Astrocyte of the cerebellum (primary cell): Measurements from ENCODE around the gene KRT7.
"Not testable (repeated sequence)": the region's sequence is repeated elsewhere in the genome, so short reads cannot be mapped to it uniquely, and the experiment has no call there.

Experiments
- DNase-seq: peaks from one replicate; pipeline ENCODE4 v3.0.0-alpha.2; 2011; ENCODE audit warnings: low read depth
- H3K4me3 ChIP-seq: 2 replicates; pipeline ENCODE4 v1.5.1; 2011; ENCODE audit warnings: mild to moderate bottlenecking, low read depth, low read length, moderate library complexity
- in situ Hi-C: cut with HindIII; loops from 2 replicates; pipeline ENCODE4 v1.10.0; 2017; ENCODE audit warnings: low sequenced_read_pairs
- TF ChIP-seq, protein P1 (sequence below): IDR thresholded peaks from 2 replicates; pipeline ENCODE4 v1.5.1; 2012; ENCODE audit warnings: low read length, low read depth, moderate library complexity, mild to moderate bottlenecking; ENCODE audit errors: missing control alignments

KRT7 gene

DNA sequence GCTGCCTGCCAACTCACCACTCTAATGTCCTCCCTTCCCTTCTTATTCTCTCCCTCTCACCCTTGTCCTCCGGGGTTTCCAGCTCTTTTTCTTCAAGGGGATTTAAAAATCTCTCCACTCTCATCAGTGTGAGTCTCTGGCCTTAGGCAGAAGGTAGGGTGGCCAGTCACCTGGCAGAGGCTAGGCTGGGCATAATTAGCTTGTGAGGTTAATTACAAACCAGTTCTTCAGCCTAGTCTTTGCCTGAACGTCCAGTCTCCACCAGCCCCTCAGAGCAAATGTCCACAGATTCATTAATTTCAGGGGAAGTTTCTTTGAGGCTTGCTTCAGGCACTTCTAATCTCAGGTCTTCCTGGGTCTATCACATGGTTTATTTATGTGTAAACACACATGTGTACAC, 6.7 kb downstream of the KRT7 start:
- H3K4me3 ChIP-seq = no peak overlapping the region
- DNase-seq = no peak
- TF ChIP-seq, protein P1, sequence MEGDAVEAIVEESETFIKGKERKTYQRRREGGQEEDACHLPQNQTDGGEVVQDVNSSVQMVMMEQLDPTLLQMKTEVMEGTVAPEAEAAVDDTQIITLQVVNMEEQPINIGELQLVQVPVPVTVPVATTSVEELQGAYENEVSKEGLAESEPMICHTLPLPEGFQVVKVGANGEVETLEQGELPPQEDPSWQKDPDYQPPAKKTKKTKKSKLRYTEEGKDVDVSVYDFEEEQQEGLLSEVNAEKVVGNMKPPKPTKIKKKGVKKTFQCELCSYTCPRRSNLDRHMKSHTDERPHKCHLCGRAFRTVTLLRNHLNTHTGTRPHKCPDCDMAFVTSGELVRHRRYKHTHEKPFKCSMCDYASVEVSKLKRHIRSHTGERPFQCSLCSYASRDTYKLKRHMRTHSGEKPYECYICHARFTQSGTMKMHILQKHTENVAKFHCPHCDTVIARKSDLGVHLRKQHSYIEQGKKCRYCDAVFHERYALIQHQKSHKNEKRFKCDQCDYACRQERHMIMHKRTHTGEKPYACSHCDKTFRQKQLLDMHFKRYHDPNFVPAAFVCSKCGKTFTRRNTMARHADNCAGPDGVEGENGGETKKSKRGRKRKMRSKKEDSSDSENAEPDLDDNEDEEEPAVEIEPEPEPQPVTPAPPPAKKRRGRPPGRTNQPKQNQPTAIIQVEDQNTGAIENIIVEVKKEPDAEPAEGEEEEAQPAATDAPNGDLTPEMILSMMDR = no peak
- in situ Hi-C loops = no loop called here

DNA sequence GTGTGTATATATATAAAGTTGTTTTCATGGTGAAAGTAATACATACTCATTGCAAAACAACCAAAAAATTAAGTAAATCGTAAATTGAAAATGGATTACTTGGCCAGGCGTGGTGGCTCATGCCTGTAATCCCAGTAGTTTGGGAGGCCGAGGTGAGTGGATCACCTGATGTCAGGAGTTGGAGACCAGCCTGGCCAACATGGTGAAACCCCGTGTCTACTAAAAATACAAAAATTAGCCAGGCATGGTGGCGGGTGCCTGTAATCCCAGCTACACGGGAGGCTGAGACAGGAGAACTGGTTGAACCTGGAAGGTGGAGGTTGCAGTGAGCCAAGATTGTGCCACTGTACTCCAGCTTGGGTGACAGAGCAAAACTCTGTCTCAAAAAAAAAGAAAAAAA, 7.2 kb downstream of the KRT7 start:
- H3K4me3 ChIP-seq, DNase-seq, in situ Hi-C loops: not testable (repeated sequence)

GRCh38 chr12:52241205-52241842, 8.3 kb downstream of the KRT7 start:
- in situ Hi-C loops = no loop called here
- no peak overlapping the region for H3K4me3 ChIP-seq
- TF ChIP-seq, protein P1 = no peak
- DNase-seq = no peak

DNA sequence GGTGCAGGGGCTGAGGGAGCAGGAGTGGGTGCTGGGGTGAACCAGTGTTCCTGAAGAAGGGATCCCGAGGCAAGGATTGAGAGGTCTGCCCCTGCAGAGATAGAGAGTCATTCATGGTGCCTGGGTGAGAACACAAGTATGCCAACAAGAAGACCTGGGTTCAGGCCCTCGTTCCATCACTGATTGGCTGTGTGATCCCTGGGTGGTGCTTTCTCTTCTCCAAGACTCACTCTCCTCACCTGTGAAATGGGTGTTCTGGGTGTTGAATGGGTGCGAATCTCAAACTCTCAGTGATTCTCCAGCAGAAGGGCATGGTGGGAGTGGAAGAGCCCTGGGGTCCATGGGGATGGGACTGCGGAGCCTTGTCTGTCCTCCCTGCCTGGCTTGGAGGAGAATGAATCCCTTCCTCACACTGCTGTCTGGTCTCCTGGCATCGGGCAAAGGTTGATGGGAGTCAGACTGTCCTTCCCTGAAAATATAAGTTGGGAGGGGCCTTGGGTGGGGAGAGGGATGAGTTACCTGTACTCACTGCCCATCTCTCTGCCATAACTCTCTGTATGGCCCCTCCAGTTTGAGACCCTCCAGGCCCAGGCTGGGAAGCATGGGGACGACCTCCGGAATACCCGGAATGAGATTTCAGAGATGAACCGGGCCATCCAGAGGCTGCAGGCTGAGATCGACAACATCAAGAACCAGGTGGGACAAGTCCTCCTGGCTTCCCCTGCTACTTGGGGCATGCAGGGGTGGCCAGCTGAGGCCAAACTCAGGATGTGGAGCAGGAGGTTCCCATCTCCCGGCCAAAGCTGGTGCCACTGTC, 9.6 kb downstream of the KRT7 start:
- TF ChIP-seq, protein P1 = no peak
- DNase-seq = no peak
- in situ Hi-C loops = no loop called here
- H3K4me3 ChIP-seq = no peak overlapping the region

DNA sequence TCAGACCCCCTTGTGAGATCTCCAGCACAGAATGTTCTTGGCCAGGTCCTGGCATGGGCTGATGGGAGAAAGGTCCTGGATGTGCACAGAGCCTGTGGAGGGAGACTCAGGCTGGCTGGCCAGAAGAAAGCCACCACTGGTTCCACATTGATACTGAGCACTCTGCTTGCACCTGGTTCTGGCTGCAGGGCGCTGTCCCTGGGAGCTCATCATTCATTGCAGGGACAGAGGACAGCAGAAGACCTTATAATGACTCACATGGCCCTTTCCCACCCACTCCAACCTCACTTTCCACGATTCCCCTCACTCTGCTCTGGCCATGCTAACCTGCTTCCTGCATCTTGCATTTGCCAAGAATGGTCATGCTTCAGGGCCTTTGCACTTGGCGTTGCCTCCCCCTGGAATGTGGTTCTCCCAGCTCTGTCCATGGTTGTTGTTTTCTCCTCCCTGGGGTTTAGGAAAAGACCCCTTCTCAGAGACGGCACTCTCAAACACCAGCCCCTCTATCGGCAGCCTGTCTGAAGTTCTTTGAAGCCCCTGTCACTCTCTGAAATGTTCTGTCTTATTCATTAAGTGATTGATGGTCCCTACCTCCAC, 10.3 kb downstream of the KRT7 start:
- no peak overlapping the region for H3K4me3 ChIP-seq

DNA sequence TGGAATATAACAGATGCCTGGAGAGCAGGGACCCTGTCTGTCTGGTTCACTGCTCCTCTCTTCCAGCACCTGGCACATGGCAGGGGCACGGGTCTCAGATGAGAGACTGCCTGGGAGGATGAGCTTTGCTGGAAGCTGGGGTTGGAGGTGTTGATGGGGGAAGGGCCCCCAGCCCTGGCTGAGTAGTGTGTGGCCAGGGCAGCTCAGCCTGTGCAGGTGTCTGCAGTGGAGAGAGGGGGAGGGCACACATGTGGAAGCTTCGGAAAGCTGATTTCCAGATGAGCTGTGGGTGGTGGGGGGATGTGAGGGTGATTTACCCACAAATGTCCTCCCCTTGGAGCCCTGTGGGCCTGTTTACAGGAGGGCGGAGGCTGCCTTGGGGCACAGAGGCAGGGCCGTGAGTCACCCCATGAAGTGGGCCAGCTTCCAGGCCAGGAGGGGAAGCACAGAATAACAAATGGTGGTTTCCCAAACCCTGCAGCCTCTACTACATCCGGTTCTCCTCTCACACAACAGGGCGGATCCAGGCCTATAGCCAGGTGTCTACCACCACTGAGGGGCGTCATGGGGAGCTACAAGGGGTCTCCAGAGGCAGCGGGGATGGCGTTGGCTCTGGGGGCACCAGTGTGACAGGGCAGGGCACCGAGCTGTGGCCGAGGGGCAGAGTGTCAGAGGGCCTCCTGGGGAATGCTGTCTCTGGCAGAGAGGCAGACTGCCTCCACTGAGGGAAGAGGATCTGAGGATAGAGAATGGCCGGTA, 11.0 kb downstream of the KRT7 start:
- H3K4me3 ChIP-seq = no peak overlapping the region
- in situ Hi-C loops = no loop called here
- peak; percentile 80 for DNase-seq
- TF ChIP-seq, protein P1 = no peak

More for the DNA sequence above, 10.3 kb downstream of the KRT7 start:
- TF ChIP-seq, protein P1 = no peak
- DNase-seq = no peak
- in situ Hi-C loops = no loop called here
